NCI-H2196 treated with DMSO at 0.1 percent for 48 hours (cell line): ENCODE results near the gene DUSP7.

Source experiments
- DNase-seq: peaks from one replicate; lab custom pipeline; 2025; ENCODE audit not compliant: unreplicated experiment; lab: John Stamatoyannopoulos, UW

Gene DUSP7

DNA sequence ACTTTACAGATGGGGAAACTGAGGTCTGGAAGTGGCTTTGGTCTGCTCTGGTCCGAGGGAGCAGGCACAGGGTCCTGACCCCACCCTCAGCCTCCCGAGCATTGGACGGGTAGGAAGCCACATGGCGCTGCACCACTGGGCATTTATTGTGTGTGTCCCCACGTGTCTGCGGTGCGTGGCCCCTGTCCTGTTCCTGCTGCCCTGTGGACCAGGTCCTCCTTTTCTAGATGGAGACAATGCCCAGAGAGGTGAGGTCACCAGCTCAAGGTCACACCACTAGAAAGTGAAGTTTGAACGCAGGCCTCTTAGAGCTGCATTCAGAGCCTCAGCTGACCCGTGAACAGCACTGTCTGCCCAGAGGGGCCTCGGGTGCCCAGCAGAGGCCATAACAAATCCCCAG is 26.8 kb downstream of the DUSP7 start:
- DNase-seq = no peak

DNA sequence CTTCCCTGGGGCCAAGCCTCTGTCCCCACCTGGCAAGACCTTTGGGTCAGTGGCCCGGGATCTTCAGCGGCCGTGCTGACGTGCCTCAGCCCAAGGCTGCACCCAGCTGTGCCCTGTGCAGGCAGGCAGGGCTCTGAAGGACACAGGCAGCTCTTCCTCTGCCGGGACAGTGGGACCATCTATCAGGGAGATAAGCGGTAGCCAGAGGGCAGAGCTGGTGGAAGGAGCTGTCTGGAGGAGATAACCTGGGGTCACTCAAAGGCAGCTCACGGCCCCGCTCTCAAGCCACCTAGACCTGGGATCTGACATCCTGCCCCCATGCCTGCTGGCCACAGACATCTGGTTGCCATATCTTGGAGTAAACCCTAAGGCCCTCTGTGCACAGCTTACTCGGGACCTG is 27.3 kb downstream of the DUSP7 start:
- DNase-seq = no peak

DNA sequence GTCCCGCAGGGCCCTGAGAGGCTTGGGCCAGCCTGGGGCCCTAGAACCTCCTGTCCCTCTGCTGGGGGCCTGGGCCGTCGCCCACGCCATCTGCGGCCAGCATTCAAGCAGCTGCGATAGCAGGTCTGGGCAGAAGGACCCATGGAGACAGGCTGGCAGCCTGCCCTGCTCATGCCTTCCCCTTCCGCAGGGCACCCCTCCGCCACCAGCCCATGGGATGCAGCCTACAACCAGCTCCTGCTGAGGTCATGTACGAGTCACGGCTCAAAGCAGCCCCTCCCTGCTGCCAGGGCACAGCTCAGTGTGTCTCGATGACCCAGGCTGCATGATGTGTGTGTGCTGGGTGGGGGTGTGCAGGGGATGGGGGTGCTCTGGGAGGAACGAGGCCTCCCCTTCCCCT is 27.8 kb downstream of the DUSP7 start:
- DNase-seq = no peak

DNA sequence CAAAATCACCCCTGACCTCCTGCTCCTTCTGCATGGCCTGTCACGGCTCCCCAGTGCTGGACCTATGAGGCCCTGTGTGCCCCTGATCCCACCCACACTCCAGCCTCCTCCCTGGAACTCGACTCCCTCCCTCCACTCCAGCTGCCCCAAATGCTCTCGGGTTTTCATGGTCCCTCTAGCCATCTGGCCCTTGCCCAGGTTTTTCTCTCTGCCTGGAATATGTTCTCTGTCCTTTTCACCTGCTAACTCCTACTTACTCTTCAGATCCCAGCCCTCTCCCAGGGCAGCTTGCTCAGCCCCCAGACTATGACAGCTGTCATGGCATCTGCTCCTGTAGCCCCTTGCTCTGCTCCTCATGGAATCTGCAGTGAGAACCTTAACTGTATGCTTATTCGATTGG is 30.3 kb downstream of the DUSP7 start:
- no peak for DNase-seq

DNA sequence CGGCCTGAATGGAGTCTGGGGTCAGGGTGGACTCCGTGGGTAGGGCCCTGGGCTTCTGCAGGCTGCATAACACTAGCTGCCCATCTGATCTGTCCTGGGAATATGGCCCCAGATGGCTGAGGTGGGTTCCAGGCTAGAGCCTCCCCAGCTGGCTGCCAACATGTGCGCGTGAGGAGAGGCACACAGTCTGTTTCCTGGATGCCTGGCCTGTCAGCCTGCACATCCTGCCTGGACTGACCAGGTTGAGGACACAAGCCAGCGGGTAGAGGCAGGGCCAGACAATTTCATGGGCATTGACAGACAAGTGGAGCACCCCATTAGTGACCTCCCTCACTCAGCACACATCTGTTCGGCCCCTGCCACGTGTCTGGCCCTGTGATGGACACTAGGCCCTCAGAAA is 30.9 kb downstream of the DUSP7 start:
- no peak for DNase-seq

DNA sequence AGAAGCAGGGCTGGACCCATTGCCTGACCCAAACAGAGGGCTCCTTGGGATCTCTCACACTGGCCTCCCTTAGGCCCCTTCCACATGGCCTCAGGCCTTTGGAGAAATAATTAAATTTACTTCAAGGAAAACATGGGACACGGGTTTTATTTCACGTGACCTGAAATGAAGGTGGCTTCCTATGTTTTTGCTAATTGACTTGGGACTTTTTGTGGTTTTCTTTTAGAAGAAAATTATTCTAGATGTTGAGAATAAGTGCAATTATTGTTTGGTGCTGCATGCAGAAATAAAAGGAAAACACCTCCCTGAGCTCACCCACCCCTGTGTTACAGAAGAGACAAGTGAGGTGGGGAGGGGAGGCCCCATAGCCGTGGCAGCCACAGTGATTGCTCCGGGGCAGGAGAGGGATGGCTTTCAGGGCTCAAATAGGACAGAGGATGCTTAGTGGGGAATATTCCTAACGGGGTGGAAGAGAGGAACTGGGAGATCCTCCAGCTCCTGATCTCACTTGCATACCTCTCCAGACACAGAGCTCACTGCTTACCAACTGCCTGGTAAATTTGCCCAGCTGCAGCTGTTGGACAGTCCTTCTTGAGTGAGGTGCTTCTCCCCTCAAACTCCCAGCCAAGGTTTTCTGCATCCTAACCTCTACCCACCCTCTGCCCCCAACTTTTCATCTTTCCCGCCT is 31.5 kb downstream of the DUSP7 start:
- no peak for DNase-seq

DNA sequence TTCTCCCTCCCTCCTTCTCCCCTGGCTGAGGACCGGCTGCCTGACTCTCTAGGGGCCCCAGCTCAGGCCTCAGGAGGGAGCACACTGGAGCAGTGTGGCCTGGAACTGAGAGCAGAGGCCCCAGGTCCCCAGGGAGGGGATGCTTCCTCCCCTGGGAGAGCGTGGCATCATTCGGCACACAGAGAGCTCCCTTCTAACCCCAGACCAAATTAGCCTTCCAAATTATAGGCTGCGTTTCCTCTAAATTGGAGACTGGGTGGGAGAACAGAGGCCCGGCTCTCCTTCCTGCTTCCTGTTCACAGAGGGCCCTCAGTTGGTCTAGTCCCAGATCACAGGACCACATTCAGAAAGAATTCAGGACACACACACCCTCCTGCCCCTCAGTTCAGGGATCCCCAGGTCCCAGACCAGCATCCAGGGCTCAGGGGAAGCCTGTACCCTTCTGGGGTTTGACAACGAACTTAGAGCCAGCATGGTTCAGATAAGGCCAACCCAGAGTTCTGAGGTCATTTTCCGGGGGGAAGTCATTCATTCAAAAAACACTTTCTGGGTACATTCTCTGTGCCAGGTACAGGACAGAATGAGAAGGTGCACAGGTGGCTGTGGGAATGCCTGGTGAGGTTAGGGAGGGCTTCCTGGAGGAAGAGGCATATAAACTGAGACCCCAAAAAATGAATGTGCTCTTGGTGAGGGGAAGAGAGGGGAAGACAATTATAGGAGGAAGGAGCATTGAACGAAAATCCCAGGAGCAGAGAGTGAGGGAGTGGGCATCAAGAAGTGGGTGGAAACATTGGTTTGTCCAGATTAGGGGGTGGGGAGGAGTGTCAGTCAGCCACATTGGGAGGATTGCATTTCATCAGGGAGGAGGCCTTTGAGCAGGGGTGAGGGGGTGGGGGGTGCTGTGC is 32.3 kb downstream of the DUSP7 start:
- no peak for DNase-seq

DNA sequence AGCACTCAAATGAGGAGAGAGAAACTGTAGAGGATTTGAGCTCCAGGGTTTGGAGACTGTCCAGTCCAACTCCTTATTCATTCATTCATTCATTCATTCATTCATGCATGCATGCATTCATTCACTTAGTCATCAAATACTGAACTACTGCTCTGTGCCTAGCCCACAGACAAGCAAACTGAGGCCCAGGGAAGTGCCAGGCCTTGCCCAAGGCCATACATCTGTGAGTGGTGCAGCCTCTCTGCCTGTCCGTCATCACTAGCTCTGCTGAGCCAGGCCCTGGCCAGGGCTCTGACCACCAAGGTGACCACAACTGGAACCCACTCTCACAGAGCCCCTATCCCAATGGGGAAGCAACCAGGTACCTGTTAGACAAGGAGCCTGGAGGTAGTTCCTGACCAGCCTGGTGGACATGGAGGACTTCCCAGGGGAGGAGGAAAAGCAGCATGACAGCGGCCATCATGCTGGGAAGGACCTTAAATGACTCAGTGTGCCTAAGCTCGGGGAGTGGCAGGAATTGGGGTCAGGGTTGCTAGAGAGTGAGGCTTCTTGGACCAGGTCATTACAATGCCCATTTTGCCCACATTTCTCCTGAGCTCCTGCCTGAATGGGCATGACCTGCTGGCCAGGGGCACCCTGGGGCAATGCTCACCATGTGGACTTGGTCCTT is 33.1 kb downstream of the DUSP7 start:
- no peak for DNase-seq

DNA sequence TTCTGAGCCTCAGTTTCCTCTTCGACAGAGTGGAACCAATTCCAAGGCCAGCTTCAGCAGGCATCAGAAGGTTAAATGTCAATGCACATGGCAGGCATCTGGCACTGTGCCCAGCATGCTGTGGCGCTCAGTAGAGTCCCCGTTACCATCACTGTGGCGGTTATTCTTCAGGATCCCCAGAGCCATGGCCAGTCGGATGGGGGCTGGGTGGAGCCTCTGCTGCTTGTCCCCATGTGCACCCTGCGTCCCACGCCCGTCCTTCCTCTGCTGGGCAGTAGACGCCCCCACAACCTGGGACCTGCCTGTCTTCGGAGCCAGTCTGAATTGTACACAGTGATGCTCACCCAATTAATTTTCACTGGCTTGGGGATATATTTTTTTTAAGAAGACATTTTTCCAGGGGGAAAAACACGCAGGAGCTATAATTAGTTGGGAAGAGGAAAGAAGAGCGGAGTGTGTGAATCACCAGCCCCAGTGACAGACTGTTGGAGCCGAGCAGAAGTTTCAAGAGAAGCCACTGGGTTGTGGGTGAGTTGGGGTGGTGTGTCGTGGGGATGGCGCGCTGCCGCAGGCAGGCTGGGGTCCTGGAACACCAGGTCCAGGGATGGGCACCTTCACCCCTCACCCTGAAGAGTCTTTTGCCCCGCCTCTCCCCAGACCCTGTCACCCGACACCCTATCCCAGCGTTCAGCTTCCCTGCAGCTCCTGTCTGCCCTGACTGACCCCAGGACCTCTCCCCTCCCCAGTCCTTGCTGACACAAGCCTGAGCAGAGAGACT is 33.9 kb downstream of the DUSP7 start:
- DNase-seq = no peak

DNA sequence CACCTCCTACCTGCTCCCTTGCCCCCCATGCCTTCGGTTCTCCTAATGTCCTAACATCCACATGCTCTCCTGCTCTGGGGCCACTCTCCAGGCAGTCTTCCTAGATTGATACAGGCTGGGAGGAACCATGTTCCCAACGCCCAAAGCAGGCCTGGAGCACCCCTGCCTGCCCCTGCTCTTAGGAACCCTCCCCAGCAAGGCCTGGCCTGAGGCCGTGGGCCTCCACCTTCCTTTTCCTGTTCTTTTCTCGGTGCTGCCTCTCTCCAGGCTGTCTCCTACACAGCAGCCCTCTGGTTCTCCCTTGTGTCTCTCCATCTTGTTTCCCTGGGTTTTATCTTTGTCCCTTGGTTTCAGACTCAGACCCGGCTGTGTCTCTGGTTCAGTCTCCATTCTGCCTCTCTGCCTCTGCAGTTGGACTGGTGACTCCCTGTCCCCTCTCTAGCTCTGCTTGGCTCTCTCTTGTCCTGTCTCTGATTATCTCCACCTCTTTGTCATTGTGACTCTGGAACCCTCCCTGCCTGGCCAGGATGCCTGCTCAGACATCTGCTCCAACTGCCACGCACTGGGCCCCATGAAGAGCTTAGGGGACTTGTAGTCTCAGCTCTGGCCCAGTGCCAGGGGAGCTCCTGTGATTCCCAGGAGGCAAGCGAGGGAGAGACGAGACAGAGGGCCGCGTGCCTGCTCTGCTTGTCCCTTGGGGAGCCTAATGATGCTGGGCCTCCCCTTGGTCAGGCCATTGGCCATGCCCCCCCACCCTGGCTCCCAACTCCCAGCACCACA is 34.7 kb downstream of the DUSP7 start:
- DNase-seq = no peak

DNA sequence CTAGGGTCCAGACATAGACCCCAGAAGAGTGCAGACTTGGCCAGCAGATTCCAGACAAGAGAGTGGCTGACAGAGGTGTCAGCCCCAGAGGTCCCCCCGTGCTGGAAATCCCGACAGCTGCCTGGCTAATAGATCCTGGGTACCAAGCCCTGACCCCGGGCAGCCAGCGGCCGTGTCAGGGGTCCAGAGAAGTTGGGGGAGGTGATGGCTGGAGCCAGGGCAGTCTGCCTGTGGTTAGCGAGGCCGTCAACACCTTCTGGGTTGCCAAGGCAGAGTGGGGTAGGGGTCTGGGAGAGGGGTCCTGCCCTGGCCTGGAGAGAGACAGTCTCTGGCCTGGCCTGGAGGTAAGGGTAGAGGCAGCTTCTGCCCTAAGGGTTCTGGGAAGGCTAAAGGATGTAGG is 35.6 kb downstream of the DUSP7 start:
- no peak for DNase-seq

DNA sequence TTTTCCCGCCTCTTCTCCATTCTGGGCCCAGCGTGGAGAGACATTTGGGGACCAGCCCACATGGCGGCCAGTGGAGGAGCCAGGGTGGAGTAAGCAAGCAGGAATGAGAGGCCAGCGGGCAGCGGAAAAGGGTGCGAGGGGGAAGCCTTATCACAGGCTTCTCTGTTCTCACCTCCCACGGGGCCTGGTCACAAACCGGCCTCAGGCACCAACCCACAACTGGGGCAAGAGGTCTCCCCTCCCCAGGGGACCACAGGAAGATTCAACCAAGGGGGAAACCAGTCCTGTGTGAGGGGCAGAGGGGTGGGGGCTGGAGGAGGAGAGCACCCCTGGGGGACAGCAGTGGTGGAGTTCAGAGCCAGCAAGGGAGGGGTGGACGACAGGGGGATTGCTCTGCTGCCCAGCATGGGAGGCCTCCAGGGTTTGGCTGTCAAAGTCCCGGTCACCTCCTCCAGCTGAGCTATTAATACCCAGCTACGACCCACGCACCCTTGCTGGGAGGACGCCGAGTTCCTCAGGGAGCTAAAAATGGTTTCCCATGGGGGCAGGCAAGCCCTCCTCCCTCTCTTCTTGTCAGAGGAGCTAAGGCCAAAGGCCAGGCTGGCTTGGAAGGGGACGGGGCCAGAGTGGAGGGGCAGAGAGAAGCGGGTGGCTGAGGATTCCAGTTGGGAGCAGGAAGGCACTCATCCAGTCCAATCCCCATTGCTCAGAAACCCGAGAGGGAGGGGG is 36.9 kb downstream of the DUSP7 start:
- no peak for DNase-seq

DNA sequence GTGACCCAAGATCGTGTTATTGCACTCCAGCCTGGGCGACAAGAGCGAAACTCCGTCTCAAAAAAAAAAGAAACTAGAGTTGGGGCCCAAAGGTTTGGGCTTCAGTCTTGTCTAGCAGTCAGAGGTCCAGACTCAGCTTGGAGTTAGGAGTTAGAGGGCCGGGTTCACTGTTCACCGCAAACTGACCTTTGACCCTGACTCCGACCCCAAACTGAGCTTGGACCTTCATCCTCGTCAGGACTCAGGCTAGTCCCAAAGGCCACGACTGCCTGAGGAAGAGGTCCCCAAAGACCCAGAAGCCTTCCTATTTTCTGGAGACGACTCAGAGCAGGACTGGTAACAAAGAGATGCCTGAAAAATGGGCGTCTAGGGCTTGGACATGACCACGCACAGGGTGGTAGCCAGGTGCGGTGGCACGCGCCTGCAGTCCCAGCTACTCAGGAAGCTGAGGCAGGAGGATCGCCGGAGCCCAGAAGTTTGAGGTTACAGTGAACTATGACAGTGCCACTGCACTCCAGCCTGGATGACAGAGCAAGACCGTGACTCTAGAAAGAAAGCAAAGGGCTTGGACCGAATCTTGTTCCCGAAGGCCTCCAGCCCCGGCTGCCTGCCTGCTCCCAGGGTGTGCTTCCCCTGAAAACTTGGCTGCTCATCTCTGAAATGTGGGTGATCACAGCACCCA is 37.9 kb downstream of the DUSP7 start:
- DNase-seq = no peak

DNA sequence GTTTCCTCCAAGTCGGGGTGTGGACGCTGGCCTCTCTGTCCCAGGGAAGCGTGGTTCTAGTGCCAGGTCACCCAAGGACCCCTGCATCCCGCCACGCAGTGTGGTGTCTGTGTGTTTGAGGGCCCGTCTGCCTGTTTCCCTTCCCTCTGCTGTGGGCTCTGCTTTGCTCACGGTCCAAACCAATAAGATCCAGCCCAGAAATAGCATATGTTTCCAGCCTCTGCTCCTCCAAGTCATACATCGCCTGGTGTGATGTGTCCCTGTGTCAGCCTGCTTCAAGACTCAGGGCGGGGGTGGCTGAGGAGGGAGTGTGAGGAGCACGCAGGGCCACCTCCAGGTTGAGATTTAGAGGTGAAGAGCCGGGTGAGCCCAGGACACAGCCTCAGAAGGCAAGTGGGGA is 38.8 kb downstream of the DUSP7 start:
- DNase-seq = no peak

DNA sequence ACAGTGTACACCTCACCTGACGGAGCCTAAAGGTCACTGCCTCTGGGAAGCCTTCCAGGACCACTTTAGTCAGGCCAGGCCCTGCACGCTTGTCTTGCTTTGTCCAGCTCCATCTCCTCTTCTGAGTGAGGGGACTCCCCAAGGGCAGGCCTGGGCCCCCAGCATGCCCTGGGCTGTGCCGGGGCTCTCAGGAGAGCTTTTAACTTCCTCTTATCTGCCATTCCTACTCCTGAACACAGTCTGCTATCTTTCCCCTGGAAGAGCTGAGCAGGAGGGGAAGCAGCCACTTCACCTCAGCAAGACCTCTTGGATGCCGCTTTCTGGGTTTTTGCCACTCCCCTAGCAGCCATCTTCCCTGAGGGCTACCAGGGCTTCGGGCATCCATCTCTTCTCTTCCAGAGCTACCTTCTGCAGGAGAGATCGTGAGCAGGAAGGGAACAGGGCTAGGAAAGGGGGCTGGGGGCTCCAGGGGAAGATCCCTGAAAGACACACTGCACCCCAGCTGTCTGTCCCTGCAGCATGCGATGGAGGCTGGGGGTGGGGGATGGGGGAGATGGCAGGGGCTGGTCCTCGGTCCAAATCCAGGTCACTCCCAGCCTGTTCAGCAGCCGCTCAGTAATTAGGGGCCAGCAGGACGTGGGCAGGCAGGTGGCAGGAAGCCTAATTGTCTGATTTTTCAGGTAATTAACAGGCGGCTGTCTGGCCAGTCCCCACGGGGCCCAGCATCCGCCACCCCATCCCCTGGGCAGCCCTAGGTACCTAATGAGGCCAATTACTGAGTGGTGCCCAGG is 40.7 kb downstream of the DUSP7 start:
- DNase-seq = no peak

DNA sequence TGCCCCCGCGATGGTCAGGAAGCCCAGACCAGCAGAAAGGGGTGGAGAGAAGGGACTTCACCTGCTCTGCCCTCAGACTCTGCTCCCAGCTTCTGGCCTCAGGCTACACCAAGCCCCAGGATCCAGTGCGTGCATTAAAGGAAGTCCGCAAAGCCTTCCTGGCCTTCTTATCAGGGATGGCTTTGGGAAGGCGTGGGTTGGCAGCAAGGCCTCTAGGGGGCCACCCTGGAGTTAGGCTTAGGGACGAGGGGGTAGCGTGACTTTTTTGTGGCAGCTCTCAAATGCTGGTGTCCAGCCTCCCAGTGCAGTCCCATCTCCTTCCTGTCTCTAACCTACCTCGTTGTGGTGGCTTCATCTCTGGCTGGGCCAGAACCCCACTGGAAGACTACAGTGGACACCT is 41.8 kb downstream of the DUSP7 start:
- no peak for DNase-seq

DNA sequence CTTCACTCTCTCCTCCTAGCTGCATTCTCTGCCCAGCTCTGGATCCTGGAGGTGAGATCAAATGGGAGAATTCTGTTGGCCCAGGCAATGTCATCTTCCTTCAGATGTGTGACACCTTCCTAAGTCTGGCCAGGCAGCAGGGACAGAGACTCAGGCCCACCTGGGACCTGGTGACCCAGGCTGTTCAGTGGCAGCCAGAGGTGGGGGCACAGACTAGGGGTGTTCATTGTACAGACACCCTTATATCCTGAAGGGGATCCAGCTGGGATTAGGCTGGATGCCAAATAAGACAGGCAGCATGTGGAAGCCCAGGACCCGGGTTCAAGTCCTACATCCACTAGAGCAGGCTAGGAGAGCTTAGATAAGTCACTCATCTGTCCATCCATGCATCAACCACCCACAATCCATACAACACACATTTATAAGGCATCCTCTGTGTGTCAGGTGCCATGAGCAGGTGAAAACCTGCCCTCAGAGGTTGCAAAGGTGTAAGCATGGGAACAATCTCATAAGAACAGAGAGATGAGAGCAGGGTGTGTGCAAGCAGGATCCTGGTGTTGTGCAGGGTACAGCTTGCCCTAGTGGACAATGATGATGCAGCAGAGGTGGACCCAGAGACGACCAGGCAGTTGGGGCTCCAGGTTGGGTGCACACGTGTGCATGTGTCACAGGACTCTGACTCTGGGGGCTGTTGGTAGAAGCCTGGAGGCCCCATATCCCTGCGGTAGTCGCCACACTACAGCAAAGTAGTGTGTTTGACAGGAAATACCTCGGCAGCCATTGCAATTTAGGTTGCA is 42.4 kb downstream of the DUSP7 start:
- DNase-seq = no peak

DNA sequence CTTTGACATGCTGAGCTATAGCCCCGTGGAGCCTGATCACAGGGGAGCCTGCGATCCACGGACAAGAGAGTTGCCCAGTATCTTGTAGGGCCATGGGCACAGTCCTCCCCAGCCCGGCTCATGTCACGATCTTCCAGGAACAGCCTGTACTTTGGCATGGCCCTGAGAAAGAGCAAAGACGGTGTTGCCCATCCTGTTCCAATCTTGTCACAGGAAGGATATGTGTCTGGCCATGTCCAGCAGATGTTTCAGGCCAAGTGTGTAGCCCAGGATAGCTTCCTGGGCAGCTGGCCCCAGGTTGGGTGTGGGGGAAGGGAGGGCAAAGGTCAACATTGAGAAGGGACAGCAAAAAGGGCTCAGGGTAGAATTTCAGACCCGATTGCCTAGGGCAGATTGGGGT is 43.7 kb downstream of the DUSP7 start:
- DNase-seq = no peak
